H9 (cell line): ENCODE data around the gene KIAA1328. TPM values are rescaled to one million over a fixed set of nuclear protein-coding genes. Genes with fewer than 3 reads are reported as not detected.

Experiments
- DNase-seq: peaks from one replicate; pipeline ENCODE4 v3.0.0-alpha.2; 2017
- H2AFZ ChIP-seq: one replicate; pipeline ENCODE4 v1.6.1; 2013; ENCODE audit warnings: mild to moderate bottlenecking, low read length, control low read depth, moderate library complexity
- H2AK5ac ChIP-seq: 2 replicates; pipeline ENCODE4 v1.6.1; 2013; ENCODE audit warnings: low read length, control low read depth, mixed read lengths; ENCODE audit not compliant: insufficient read length
- H2BK120ac ChIP-seq: one replicate; pipeline ENCODE4 v1.6.1; 2013; ENCODE audit warnings: low read depth, mild to moderate bottlenecking, low read length, control low read depth, inconsistent platforms; ENCODE audit not compliant: poor library complexity, severe bottlenecking
- H2BK12ac ChIP-seq: 2 replicates; pipeline ENCODE4 v1.6.1; 2013; ENCODE audit warnings: low read length, control low read depth, mixed read lengths, low read depth; ENCODE audit not compliant: insufficient read length
- H2BK15ac ChIP-seq: 2 replicates; pipeline ENCODE4 v1.6.1; 2013; ENCODE audit warnings: low read depth, low read length, control low read depth
- H2BK20ac ChIP-seq: one replicate; pipeline ENCODE4 v1.6.1; 2013; ENCODE audit warnings: low read depth, mild to moderate bottlenecking, low read length, control low read depth, inconsistent platforms; ENCODE audit not compliant: poor library complexity, severe bottlenecking
- H2BK5ac ChIP-seq: 2 replicates; pipeline ENCODE4 v1.6.1; 2013; ENCODE audit warnings: low read length, control low read depth, mixed read lengths; ENCODE audit not compliant: insufficient read length
- H3K14ac ChIP-seq: 2 replicates; pipeline ENCODE4 v1.6.1; 2013; ENCODE audit warnings: low read length, control low read depth; ENCODE audit not compliant: insufficient read depth
- H3K18ac ChIP-seq: 2 replicates; pipeline ENCODE4 v1.6.1; 2013; ENCODE audit warnings: low read depth, mild to moderate bottlenecking, mixed read lengths, low read length, control low read depth; ENCODE audit not compliant: insufficient read length
- H3K23ac ChIP-seq: 2 replicates; pipeline ENCODE4 v1.6.1; 2013; ENCODE audit warnings: low read length, control low read depth, mixed read lengths, low read depth; ENCODE audit not compliant: insufficient read length
- H3K23me2 ChIP-seq: 2 replicates; pipeline ENCODE4 v1.6.1; 2013; ENCODE audit warnings: low read depth, mild to moderate bottlenecking, mixed read lengths, low read length, control low read depth; ENCODE audit not compliant: insufficient read length, poor library complexity, severe bottlenecking
- H3K27ac ChIP-seq: 2 replicates; pipeline ENCODE4 v1.5.1; 2013; ENCODE audit warnings: low read length, control low read depth, mixed read lengths, low read depth; ENCODE audit not compliant: insufficient read length
- H3K27me3 ChIP-seq: 2 replicates; pipeline ENCODE4 v1.6.1; 2013; ENCODE audit warnings: low read length, control low read depth, inconsistent platforms; ENCODE audit not compliant: insufficient read depth
- H3K4ac ChIP-seq: 2 replicates; pipeline ENCODE4 v1.6.1; 2013; ENCODE audit warnings: low read depth, mild to moderate bottlenecking, control low read depth, inconsistent platforms, low read length, moderate library complexity
- H3K4me1 ChIP-seq: 2 replicates; pipeline ENCODE4 v1.6.1; 2013; ENCODE audit warnings: low read length, control low read depth, inconsistent platforms; ENCODE audit not compliant: insufficient read depth
- H3K4me2 ChIP-seq: 2 replicates; pipeline ENCODE4 v1.6.1; 2013; ENCODE audit warnings: low read length, control low read depth, mixed read lengths; ENCODE audit not compliant: insufficient read length, insufficient read depth
- H3K56ac ChIP-seq: 2 replicates; pipeline ENCODE4 v1.6.1; 2013; ENCODE audit warnings: low read depth, mild to moderate bottlenecking, mixed read lengths, low read length, control low read depth; ENCODE audit not compliant: insufficient read length
- H3K79me1 ChIP-seq: 2 replicates; pipeline ENCODE4 v1.6.1; 2013; ENCODE audit warnings: low read depth, mild to moderate bottlenecking, moderate library complexity, low read length, control low read depth, inconsistent platforms; ENCODE audit not compliant: insufficient read depth, poor library complexity, severe bottlenecking
- H3K79me2 ChIP-seq: 2 replicates; pipeline ENCODE4 v1.6.1; 2013; ENCODE audit warnings: low read length, control low read depth, inconsistent platforms; ENCODE audit not compliant: insufficient read depth
- H3K9ac ChIP-seq: 2 replicates; pipeline ENCODE4 v1.6.1; 2013; ENCODE audit warnings: low read length, control low read depth, mixed read lengths; ENCODE audit not compliant: insufficient read length; ENCODE audit errors: extremely low read depth
- H3K9me3 ChIP-seq: one replicate; pipeline ENCODE4 v1.6.1; 2013; ENCODE audit warnings: low read depth, low read length, inconsistent platforms; ENCODE audit not compliant: control insufficient read depth
- H3T11ph ChIP-seq: one replicate; pipeline ENCODE4 v1.6.1; 2013; ENCODE audit warnings: mild to moderate bottlenecking, low read length, control low read depth, inconsistent platforms
- H4K20me1 ChIP-seq: one replicate; pipeline ENCODE4 v1.6.1; 2013; ENCODE audit not compliant: control insufficient read depth, insufficient read length, insufficient read depth
- H4K5ac ChIP-seq: 2 replicates; pipeline ENCODE4 v1.6.1; 2013; ENCODE audit warnings: low read depth, mild to moderate bottlenecking, mixed read lengths, low read length, control low read depth; ENCODE audit not compliant: insufficient read length
- H4K8ac ChIP-seq: replicated peaks from 2 replicates; pipeline ENCODE4 v1.6.1; 2013; ENCODE audit warnings: low read length, control low read depth, mixed read lengths, low read depth; ENCODE audit not compliant: insufficient read length
- H4K91ac ChIP-seq: 2 replicates; pipeline ENCODE4 v1.6.1; 2013; ENCODE audit warnings: low read depth, mild to moderate bottlenecking, moderate library complexity, mixed read lengths, low read length, control low read depth; ENCODE audit not compliant: insufficient read length
- H3K27ac Mint-ChIP-seq, 3 experiments: 2 replicates in 2 of 3; 3 replicates in 1 of 3; pipeline ENCODE4 v1.8.0; 2020 to 2021; ENCODE audit warnings: mixed read lengths in 3 of 3, mild to moderate bottlenecking in 1 of 3, moderate library complexity in 1 of 3
- H3K27me3 Mint-ChIP-seq: 2 replicates; pipeline ENCODE4 v1.8.0; 2021; ENCODE audit warnings: low read depth, mild to moderate bottlenecking, moderate library complexity, mixed read lengths
- H3K36me3 Mint-ChIP-seq, 3 experiments: 2 replicates in 2 of 3; 3 replicates in 1 of 3; pipeline ENCODE4 v1.8.0; 2020 to 2021; ENCODE audit warnings: low read depth in 3 of 3, mixed read lengths in 3 of 3; ENCODE audit not compliant: insufficient read depth in 1 of 3
- H3K4me1 Mint-ChIP-seq, 2 experiments: 2 replicates each; pipeline ENCODE4 v1.8.0; 2020; ENCODE audit warnings: mixed read lengths in 2 of 2
- H3K4me3 Mint-ChIP-seq, 2 experiments: 2 replicates in 1 of 2; 3 replicates in 1 of 2; pipeline ENCODE4 v1.8.0; 2020 to 2021; ENCODE audit warnings: mild to moderate bottlenecking in 2 of 2, mixed read lengths in 2 of 2, moderate library complexity in 1 of 2
- H3K9me3 Mint-ChIP-seq, 2 experiments: 2 replicates in 1 of 2; 3 replicates in 1 of 2; pipeline ENCODE4 v1.8.0; 2020; ENCODE audit warnings: mild to moderate bottlenecking in 2 of 2, mixed read lengths in 2 of 2, moderate library complexity in 1 of 2
- CTCF ChIP-seq: fragments of 200-600 bp; sonication (generic); conservative IDR thresholded peaks from 3 replicates; pipeline ENCODE4 v1.8.0; 2021; ENCODE audit warnings: antibody characterized with exemption, mild to moderate bottlenecking
- WGBS: extraction: QIAGEN DNeasy Blood & Tissue Kit; methylation state at CpG from one replicate; pipeline ENCODE4 v1.1.7; 2013; ENCODE audit warnings: missing lambda C conversion rate, low lambda C conversion rate, mixed read lengths; ENCODE audit not compliant: insufficient read length; ENCODE audit errors: extremely low coverage; 5-methylcytosine and 5-hydroxymethylcytosine counted together
- total RNA-seq: library from RNA; stranded (reverse); gene quantifications from 2 replicates; pipeline ENCODE4 v1.2.1, GENCODE V29; 2021

Gene KIAA1328
- total RNA-seq, 1 experiment from 2014 or later = 4.9 TPM

GRCh38 chr18:37042381-37042780 is 213.5 kb downstream of the KIAA1328 start:
- no peak overlapping the region for H2AFZ ChIP-seq
- H2BK5ac ChIP-seq = no peak overlapping the region
- no peak overlapping the region for H3K56ac ChIP-seq
- H4K5ac ChIP-seq = no peak overlapping the region
- no peak overlapping the region for H4K91ac ChIP-seq
- H3K4me3 Mint-ChIP-seq = no peak overlapping the region
- no peak overlapping the region for H3K9ac ChIP-seq
- H2BK12ac ChIP-seq = no peak overlapping the region
- peaks cover 2% of the 10 kb centered on the region; the same call in 1 of the 2 replicates for H3K27me3 Mint-ChIP-seq
- H2BK20ac ChIP-seq = no peak overlapping the region
- H3K4me1 Mint-ChIP-seq = peaks cover 9 to 12% of the 10 kb centered on the region in 2 experiments
- no peak overlapping the region for H4K8ac ChIP-seq
- H3K27me3 ChIP-seq = no peaks in the 10 kb centered on the region
- H3T11ph ChIP-seq = no peak overlapping the region
- no peak overlapping the region for H3K18ac ChIP-seq
- no peak overlapping the region for H3K27ac ChIP-seq
- H3K14ac ChIP-seq = no peak overlapping the region
- no CpG with 5 or more reads among the region's 2 CpGs for WGBS
- no peak overlapping the region for H3K4ac ChIP-seq
- H2BK120ac ChIP-seq = no peak overlapping the region
- H3K4me1 ChIP-seq = no peaks in the 10 kb centered on the region
- no peak overlapping the region for H2AK5ac ChIP-seq
- H3K23me2 ChIP-seq = no peaks in the 10 kb centered on the region
- H3K27ac Mint-ChIP-seq = no peak overlapping the region
- H3K9me3 Mint-ChIP-seq = peaks cover 22 to 25% of the 10 kb centered on the region in 2 experiments
- no peak overlapping the region for H3K4me2 ChIP-seq
- peaks cover 13% of the 10 kb centered on the region for H3K9me3 ChIP-seq
- H3K79me2 ChIP-seq = no peaks in the 10 kb centered on the region
- H3K36me3 Mint-ChIP-seq = peaks cover 17 to 26% (median 21%) of the 10 kb centered on the region in 3 experiments
- TF ChIP-seq CTCF = no peak
- DNase-seq = no peak
- no peak overlapping the region for H2BK15ac ChIP-seq
- H4K20me1 ChIP-seq = no peaks in the 10 kb centered on the region
- H3K79me1 ChIP-seq = no peaks in the 10 kb centered on the region
- no peak overlapping the region for H3K23ac ChIP-seq
